ENCODE results near the gene SLC6A12.

SLC6A12 gene

GRCh38 chr12:215116-215515 is 1.2 kb upstream of the SLC6A12 start:
- DNase-seq (ENCODE audit: low read depth): no peak
- no peak for TF ChIP-seq CTCF (conservative IDR thresholded peaks at IDR 0.05; ENCODE audit: low read depth, low read length)
- no peak overlapping the region for H3K4me3 ChIP-seq (ENCODE audit: low read length)

- H3K4me3 ChIP-seq (ENCODE audit: low read length): peak overlapping the region; percentile 3
- no peak for DNase-seq (ENCODE audit: low read depth)
- no peak for TF ChIP-seq CTCF (conservative IDR thresholded peaks at IDR 0.05; ENCODE audit: low read depth, low read length)
These were observed 427 bp downstream of the SLC6A12 start for GRCh38 chr12:213527-213932.

GRCh38 chr12:212715-213526 is 1.0 kb downstream of the SLC6A12 start:
- peak overlapping the region; percentile 1 for H3K4me3 ChIP-seq (ENCODE audit: low read length)
- DNase-seq (ENCODE audit: low read depth): no peak
- TF ChIP-seq CTCF (conservative IDR thresholded peaks at IDR 0.05; ENCODE audit: low read depth, low read length): no peak

- TF ChIP-seq CTCF (conservative IDR thresholded peaks at IDR 0.05; ENCODE audit: low read depth, low read length): no peak
- DNase-seq (ENCODE audit: low read depth): no peak
- H3K4me3 ChIP-seq (ENCODE audit: low read length): no peak overlapping the region
These were observed 1.6 kb downstream of the SLC6A12 start for GRCh38 chr12:212415-212714.

GRCh38 chr12:211639-212414 is 2.1 kb downstream of the SLC6A12 start:
- no peak for DNase-seq (ENCODE audit: low read depth)
- TF ChIP-seq CTCF (conservative IDR thresholded peaks at IDR 0.05; ENCODE audit: low read depth, low read length): no peak

GRCh38 chr12:211142-211465 is 2.9 kb downstream of the SLC6A12 start:
- no peak for TF ChIP-seq CTCF (conservative IDR thresholded peaks at IDR 0.05; ENCODE audit: low read depth, low read length)
- DNase-seq (ENCODE audit: low read depth): no peak

More at GRCh38 chr12:211639-212414, 2.1 kb downstream of the SLC6A12 start:
- H3K4me3 ChIP-seq (ENCODE audit: low read length): no peak overlapping the region

More at GRCh38 chr12:211142-211465, 2.9 kb downstream of the SLC6A12 start:
- H3K4me3 ChIP-seq (ENCODE audit: low read length): no peak overlapping the region

Measured in retinal pigment epithelial cell (primary cell).